PC-9 (cell line): Measurements from ENCODE around the gene FJX1.

Experiments used
- EZH2 ChIP-seq: fragments of 200-600 bp; sonication (generic); IDR thresholded peaks from 2 replicates; pipeline ENCODE4 v1.8.0; 2017; ENCODE audit warnings: antibody characterized with exemption, low read depth
- TF ChIP-seq, protein P1 (sequence below): fragments of 200-600 bp; sonication (generic); conservative IDR thresholded peaks from 2 replicates; pipeline ENCODE4 v1.6.1; 2017; ENCODE audit warnings: mixed run types, antibody characterized with exemption, mild to moderate bottlenecking, moderate library complexity

- TF ChIP-seq, protein P1, sequence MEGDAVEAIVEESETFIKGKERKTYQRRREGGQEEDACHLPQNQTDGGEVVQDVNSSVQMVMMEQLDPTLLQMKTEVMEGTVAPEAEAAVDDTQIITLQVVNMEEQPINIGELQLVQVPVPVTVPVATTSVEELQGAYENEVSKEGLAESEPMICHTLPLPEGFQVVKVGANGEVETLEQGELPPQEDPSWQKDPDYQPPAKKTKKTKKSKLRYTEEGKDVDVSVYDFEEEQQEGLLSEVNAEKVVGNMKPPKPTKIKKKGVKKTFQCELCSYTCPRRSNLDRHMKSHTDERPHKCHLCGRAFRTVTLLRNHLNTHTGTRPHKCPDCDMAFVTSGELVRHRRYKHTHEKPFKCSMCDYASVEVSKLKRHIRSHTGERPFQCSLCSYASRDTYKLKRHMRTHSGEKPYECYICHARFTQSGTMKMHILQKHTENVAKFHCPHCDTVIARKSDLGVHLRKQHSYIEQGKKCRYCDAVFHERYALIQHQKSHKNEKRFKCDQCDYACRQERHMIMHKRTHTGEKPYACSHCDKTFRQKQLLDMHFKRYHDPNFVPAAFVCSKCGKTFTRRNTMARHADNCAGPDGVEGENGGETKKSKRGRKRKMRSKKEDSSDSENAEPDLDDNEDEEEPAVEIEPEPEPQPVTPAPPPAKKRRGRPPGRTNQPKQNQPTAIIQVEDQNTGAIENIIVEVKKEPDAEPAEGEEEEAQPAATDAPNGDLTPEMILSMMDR = no peak
- no peak for TF ChIP-seq EZH2
Observed at GRCh38 chr11:35632301-35632700, 14.0 kb downstream of the FJX1 start.
